HFF-Myc (cell line): ENCODE measurements around the gene FOXO3.

ENCODE experiments used
- DNase-seq: peaks from one replicate; pipeline ENCODE4 v3.0.0-alpha.2; 2011; ENCODE audit warnings: low read depth; ENCODE audit errors: extremely low read depth
- H3K4me3 ChIP-seq: replicated peaks from 2 replicates; pipeline ENCODE4 v1.5.1; 2011; ENCODE audit warnings: low read depth, mild to moderate bottlenecking, control low read depth, low read length
- TF ChIP-seq, protein P1 (sequence below): IDR thresholded peaks from 2 replicates; pipeline ENCODE4 v1.5.1; 2012; ENCODE audit warnings: mild to moderate bottlenecking, low read depth, low read length, control low read depth; ENCODE audit errors: missing control alignments

FOXO3 gene

DNA sequence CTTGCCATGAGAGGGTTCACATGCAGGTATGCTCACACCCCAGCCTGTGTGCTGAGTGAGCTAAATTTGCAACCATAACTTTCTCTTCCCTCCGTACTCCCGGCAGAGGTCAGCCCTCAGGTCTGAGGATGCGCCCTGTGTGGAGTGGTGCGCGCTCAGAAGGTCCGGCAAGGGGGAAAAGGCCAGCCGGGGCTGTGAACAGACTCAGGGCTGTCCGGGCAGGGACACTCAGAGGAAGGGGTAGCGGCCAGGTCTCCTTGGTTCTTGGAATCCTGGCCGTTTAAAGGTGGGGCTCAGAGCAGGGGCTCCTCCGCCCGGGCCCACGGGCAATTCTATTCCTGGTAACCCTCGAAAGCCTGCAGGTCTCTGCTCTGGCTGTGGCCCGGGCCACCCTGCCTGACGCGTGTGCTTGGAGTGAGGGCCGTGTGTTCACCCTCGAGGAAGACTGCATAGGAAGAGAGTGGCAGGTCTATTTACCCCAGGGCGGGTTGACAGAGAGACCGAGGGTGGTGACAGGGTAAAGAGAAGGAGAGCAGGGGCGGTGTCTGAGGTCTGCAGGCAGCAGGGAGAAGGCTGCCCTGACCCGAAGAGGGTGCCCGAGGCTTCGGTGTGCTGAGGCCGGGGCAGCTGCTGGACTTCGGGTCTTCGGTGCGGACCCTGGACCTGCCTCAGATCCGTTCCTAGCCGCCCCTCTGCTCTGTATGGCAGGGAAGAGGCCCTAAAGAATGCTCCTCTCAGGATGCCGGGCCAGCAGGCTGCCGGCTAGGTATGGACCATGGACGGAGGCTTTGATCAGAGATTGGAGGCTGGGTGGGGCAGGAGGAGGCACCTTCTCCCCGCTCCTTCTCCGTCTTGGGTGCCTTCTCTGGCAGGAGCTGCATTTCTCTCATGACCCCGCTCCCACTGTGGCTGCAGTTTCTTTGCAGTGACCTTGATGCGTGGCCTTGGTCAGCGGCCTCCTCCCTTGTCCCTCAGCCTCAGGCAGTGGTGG is 156.4 kb downstream of the FOXO3 start:
- DNase-seq = no peak
- no peak overlapping the region for H3K4me3 ChIP-seq
- TF ChIP-seq, protein P1, sequence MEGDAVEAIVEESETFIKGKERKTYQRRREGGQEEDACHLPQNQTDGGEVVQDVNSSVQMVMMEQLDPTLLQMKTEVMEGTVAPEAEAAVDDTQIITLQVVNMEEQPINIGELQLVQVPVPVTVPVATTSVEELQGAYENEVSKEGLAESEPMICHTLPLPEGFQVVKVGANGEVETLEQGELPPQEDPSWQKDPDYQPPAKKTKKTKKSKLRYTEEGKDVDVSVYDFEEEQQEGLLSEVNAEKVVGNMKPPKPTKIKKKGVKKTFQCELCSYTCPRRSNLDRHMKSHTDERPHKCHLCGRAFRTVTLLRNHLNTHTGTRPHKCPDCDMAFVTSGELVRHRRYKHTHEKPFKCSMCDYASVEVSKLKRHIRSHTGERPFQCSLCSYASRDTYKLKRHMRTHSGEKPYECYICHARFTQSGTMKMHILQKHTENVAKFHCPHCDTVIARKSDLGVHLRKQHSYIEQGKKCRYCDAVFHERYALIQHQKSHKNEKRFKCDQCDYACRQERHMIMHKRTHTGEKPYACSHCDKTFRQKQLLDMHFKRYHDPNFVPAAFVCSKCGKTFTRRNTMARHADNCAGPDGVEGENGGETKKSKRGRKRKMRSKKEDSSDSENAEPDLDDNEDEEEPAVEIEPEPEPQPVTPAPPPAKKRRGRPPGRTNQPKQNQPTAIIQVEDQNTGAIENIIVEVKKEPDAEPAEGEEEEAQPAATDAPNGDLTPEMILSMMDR = no peak

- no peak for DNase-seq
- no peak overlapping the region for H3K4me3 ChIP-seq
- TF ChIP-seq, protein P1 = no peak
Observed at GRCh38 chr6:108719477-108719876, 158.8 kb downstream of the FOXO3 start.

DNA sequence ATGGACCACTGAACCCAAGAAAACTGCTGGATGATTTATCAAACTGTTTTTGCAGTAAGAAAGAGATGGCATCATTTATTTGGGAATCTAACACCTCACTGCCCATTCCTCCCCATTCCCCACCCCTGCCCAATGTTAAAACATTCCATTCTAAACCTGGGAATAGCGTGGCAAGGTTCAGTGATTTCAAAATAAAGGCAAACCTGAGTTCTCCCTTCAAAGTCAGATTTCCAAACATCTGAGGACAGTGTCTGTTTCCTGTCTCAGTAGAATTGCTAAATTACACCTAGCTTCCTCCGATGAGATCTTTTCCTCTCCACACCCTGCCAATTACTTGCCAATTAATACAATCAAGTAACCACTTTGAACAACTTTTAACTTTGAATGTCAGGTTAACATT is 160.1 kb downstream of the FOXO3 start:
- no peak for DNase-seq
- TF ChIP-seq, protein P1 = no peak
- no peak overlapping the region for H3K4me3 ChIP-seq

GRCh38 chr6:108721286-108721685 is 160.6 kb downstream of the FOXO3 start:
- TF ChIP-seq, protein P1 = no peak
- no peak for DNase-seq
- no peak overlapping the region for H3K4me3 ChIP-seq

GRCh38 chr6:108723594-108723993 is 162.9 kb downstream of the FOXO3 start:
- TF ChIP-seq, protein P1 = no peak
- no peak overlapping the region for H3K4me3 ChIP-seq
- no peak for DNase-seq

- no peak for DNase-seq
- no peak overlapping the region for H3K4me3 ChIP-seq
- TF ChIP-seq, protein P1 = no peak
Observed at GRCh38 chr6:108726726-108727339, 166.1 kb downstream of the FOXO3 start.
